ENCODE measurements around the gene KRT33A.
"Not testable (repeated sequence)": the region's sequence is repeated elsewhere in the genome, so short reads cannot be mapped to it uniquely, and the experiment has no call there.

KRT33A gene

GRCh38 chr17:41367426-41368075 lies 16.9 kb upstream of the KRT33A start:
- DNase-seq (ENCODE audit: low read depth, low spot score), result no peak
- peak overlapping the region; percentile 81 for H3K27ac ChIP-seq

- H3K27ac ChIP-seq, result peak overlapping the region; percentile 10
Measured at GRCh38 chr17:41366070-41366469, 15.4 kb upstream of the KRT33A start.

GRCh38 chr17:41363881-41364280 lies 13.3 kb upstream of the KRT33A start:
- DNase-seq (ENCODE audit: low read depth, low spot score), result no peak
- H3K27ac ChIP-seq, result no peak overlapping the region

More at GRCh38 chr17:41366070-41366469, 15.4 kb upstream of the KRT33A start:
- DNase-seq (ENCODE audit: low read depth, low spot score), result no peak

GRCh38 chr17:41360296-41360995 lies 9.8 kb upstream of the KRT33A start:
- peak overlapping the region; percentile 37 for H3K27ac ChIP-seq
- DNase-seq (ENCODE audit: low read depth, low spot score), result no peak

GRCh38 chr17:41354536-41354935 lies 3.9 kb upstream of the KRT33A start:
- no peak overlapping the region for H3K27ac ChIP-seq
- no peak for DNase-seq (ENCODE audit: low read depth, low spot score)

GRCh38 chr17:41352597-41353366 lies 2.2 kb upstream of the KRT33A start:
- H3K27ac ChIP-seq, result peak overlapping the region; percentile 50
- no peak for DNase-seq (ENCODE audit: low read depth, low spot score)

- no peak for DNase-seq (ENCODE audit: low read depth, low spot score)
- H3K27ac ChIP-seq, result no peak overlapping the region
Measured at GRCh38 chr17:41351177-41351576, 549 bp upstream of the KRT33A start.

GRCh38 chr17:41347869-41348760 lies 2.5 kb downstream of the KRT33A start:
- no peak for DNase-seq (ENCODE audit: low read depth, low spot score)
- peak overlapping the region; percentile 45 for H3K27ac ChIP-seq

- DNase-seq (ENCODE audit: low read depth, low spot score); H3K27ac ChIP-seq: not testable (repeated sequence)
Measured at GRCh38 chr17:41346421-41346820, 4.2 kb downstream of the KRT33A start.

GRCh38 chr17:41345992-41346391 lies 4.6 kb downstream of the KRT33A start:
- no peak overlapping the region for H3K27ac ChIP-seq
- no peak for DNase-seq (ENCODE audit: low read depth, low spot score)

- DNase-seq (ENCODE audit: low read depth, low spot score), result no peak
- no peak overlapping the region for H3K27ac ChIP-seq
Measured at GRCh38 chr17:41343029-41343428, 7.6 kb downstream of the KRT33A start.

- no peak overlapping the region for H3K27ac ChIP-seq
- no peak for DNase-seq (ENCODE audit: low read depth, low spot score)
Measured at GRCh38 chr17:41340934-41341861, 9.4 kb downstream of the KRT33A start.

GRCh38 chr17:41340494-41340893 lies 10.1 kb downstream of the KRT33A start:
- H3K27ac ChIP-seq, result no peak overlapping the region
- DNase-seq (ENCODE audit: low read depth, low spot score), result no peak

GRCh38 chr17:41339571-41340172 lies 11.0 kb downstream of the KRT33A start:
- no peak for DNase-seq (ENCODE audit: low read depth, low spot score)
- peak overlapping the region; percentile 63 for H3K27ac ChIP-seq

GRCh38 chr17:41338961-41339485 lies 11.6 kb downstream of the KRT33A start:
- peak; percentile 87 for DNase-seq (ENCODE audit: low read depth, low spot score)
- H3K27ac ChIP-seq, result peak overlapping the region; percentile 63

GRCh38 chr17:41335747-41336146 lies 14.9 kb downstream of the KRT33A start:
- DNase-seq (ENCODE audit: low read depth, low spot score), result no peak
- H3K27ac ChIP-seq, result no peak overlapping the region

- no peak overlapping the region for H3K27ac ChIP-seq
- no peak for DNase-seq (ENCODE audit: low read depth, low spot score)
Measured at GRCh38 chr17:41334385-41335305, 16.0 kb downstream of the KRT33A start.
